HT-29 (cell line): ENCODE measurements around the gene COL18A1. TPM values are rescaled to one million over a fixed set of nuclear protein-coding genes. Genes with fewer than 3 reads are reported as not detected.
"Not testable (repeated sequence)": the region's sequence is repeated elsewhere in the genome, so short reads cannot be mapped to it uniquely, and the experiment has no call there.

Source experiments
- DNase-seq: peaks from one replicate; pipeline ENCODE4 v3.0.0-alpha.2; 2015; ENCODE audit warnings: low spot score
- total RNA-seq: library from RNA; depleted of rRNA; stranded (reverse); fragments of >200 nt; shearing (Covaris generic); gene quantifications from 2 replicates; pipeline ENCODE4 v1.2.3, GENCODE V29; 2014

COL18A1 gene
- total RNA-seq, 1 experiment from 2014 or later, result 27.7 TPM

DNA sequence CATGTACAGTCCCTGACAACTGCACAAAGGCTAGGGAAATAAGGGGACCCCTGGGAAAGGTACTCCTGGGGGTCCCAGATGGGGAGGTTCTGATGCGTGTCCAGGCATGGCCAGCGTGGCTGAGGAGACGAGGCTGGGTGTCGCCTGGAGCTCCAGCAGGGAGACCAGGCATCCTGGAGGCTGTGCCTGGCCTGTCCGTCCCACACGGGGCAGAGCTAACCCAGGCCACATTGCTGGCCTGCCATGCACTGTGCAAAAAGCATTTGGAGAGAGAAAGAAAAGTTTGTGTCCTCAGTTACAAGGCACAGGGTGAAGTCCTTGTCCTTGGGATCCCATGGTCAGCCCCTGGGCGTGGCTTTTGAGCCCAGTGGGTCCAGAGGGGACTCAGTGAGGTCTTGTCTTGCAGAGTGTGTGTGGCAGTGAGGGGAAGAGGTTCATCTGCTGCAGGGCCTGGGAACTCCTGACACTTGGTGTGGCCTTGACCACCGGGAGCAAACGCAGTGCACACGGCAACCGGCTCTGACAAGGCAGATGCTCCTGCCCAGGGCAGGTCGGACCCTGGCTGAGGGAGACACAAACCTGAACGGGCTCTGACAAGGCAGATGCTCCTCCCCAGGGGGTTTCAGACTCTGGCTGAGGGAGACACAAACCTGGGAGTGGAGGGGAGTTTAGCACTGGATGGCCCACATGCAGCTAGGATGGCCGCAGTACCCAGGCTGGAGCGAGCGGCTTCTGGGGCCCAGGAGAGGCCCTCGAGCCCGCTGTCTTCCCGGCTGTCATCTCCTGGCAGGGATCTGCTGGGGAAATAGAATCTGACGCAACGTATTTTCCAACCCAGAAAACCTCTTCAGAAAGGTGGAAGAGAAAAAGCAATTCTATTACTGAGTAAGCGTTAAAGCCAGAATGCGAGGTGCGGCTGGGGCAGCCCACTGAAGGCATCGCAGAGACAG lies 37.3 kb upstream of the COL18A1 start:
- DNase-seq, result no peak

DNA sequence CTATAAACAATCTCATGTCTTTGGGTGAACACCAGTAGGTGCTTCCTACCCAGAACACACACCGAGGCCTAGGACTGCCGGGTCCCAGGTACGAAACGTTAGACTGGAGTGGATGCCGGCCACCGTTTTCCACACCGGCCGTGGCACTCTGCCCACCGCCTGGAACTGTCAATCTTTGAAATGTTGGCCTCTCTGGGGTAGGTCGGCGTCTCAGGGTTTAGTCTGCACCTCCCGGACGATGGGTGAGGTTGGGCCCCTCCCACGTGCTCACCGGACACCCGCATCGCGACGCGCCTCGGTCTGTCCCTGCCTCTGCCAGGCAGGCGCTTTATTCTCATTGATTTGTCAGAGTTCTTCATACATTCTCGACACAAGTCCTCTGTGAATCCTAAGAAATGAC lies 35.9 kb upstream of the COL18A1 start:
- DNase-seq, result not testable (repeated sequence)

GRCh38 chr21:45370575-45370974 lies 34.4 kb upstream of the COL18A1 start:
- DNase-seq, result no peak

DNA sequence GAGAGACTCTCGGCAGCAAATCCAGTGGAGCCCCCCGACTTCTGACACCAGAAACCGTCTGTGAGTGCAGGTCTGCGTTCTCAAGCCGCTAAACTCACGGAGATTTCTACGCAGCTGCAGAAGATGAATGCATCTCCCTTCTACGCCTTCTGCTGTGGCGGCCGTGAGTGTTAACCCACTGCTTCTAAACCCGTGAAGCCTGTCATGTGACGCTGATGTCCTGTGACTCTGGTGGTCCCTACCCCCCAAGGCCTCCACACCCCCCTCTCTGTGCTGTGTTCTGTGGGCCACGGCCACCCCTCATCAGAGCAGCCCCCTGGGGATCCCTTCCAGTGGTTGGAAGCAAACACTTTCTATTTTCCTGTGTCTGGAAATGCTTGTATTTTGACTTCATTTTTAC lies 33.9 kb upstream of the COL18A1 start:
- DNase-seq, result no peak

DNA sequence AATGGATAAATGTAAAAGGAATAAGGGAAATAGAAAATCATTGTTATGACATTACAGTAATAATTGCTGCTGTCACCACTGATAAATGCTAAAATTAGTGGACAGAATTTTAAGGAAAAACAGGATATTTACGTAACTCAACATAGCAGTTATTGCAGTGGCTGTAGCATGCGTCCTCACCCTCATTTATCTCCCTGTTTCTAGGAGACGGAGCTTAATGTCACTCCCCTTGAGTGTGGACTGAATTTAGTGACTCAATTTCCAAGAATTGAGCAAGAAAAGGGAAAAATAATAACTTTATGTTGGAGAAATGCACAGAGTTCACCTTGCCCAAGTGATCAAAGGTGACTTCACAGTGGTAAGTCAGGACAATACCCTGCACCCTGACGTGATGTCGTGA lies 33.3 kb upstream of the COL18A1 start:
- DNase-seq, result no peak

DNA sequence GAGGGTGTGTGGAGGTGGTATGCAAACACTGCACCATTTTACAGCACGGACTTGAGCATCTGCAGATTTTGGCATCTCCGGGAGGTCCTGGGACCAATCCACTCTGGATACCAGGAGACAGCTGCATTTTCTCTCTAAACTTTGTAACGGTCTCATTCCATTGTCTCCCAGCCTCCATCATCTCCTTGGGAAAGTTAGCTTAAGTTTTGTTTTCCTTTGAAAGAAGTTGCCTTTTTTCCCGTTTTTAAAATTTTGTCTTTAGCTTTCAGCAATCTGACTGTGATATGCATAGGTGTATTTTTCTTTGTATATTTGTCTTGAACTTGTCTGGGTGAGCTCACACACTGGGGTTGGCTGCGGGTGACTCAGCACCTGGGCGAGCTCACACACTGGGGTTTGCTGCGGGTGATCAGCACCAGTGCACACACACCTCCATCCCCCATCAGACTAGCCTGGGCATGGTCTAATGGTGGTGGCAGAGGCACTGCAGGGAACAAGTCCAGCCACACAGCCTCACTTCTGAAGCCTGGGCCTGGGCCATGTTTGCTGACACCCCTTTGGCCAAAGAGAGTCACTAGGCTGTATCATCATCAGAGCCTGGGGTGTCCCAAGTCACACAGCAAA lies 32.1 kb upstream of the COL18A1 start:
- DNase-seq, result no peak

GRCh38 chr21:45373991-45374816 lies 30.8 kb upstream of the COL18A1 start:
- no peak for DNase-seq

- DNase-seq, result no peak
Observed at GRCh38 chr21:45374826-45375455, 30.0 kb upstream of the COL18A1 start.

- no peak for DNase-seq
Observed at GRCh38 chr21:45376459-45377324, 28.3 kb upstream of the COL18A1 start.

GRCh38 chr21:45377325-45377709 lies 27.6 kb upstream of the COL18A1 start:
- no peak for DNase-seq

DNA sequence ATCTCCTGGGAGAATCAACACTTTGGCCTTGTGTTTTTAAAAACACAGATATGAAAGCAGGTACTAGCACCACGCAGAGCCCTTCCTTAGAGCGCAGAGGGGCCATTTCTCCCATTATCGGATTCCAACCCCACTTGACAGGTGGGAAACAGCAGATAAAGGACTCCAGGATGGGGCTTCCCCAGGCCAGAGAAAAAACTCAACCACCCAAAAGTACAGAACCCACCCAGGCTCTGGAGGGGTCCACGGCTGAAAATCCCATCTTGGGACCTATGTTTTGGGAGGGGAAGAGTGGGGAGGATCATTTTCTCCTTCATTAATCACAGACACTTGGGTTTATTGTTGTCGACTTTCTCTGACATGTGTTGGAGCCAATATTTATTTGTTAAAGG lies 27.1 kb upstream of the COL18A1 start:
- DNase-seq, result no peak

DNA sequence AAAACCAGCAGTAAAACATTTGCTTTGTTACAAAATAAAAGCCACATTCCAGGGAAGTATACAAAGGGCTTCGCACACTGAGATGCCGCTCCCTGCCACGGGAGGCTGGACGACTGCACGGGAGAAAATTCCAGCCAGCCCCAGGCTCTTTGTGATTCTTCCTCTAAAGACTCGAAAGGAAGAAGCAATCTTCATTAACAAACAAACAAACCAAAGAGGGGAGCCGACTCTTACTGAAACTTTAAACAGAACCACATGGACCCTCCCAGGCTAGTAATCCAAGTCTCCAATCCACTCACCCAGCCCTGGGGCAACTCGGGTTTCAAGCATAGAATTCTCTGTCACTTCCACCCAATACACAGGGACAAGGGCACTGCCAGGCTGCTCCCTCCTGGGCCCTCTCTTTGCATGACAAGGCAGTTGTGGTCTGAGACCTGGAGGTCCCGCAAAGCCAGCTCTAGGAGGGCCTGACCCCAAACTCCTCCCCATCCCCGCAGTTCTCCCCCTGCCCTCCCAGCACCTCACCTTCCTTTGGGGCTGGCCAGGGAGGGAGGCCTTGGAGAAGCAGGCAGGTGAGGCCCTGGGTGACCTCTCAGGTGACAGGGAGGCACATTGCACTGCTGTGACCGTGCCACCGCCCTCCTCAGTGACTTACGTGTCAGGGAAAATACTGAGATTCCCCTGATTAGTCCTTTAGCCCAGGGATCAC lies 26.6 kb upstream of the COL18A1 start:
- no peak for DNase-seq

- no peak for DNase-seq
Observed at GRCh38 chr21:45379171-45379900, 25.6 kb upstream of the COL18A1 start.

GRCh38 chr21:45379901-45380330 lies 25.0 kb upstream of the COL18A1 start:
- no peak for DNase-seq

DNA sequence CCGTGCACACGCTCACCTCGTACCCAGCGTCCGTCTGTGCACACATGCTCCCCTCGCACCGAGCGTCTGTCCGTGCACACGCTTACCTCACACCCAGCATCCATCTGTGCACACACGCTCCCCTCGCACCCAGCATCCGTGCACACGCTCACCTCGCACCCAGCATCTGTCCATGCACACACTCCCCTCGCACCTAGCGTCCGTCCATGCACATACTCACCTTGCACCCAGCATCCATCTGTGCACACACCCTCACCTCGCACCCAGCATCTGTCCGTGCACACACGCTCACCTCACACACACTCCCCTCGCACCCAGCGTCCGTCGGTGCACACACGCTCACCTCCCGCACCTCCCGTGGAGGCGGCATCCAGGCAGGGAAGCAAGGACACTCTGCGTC lies 24.4 kb upstream of the COL18A1 start:
- no peak for DNase-seq

DNA sequence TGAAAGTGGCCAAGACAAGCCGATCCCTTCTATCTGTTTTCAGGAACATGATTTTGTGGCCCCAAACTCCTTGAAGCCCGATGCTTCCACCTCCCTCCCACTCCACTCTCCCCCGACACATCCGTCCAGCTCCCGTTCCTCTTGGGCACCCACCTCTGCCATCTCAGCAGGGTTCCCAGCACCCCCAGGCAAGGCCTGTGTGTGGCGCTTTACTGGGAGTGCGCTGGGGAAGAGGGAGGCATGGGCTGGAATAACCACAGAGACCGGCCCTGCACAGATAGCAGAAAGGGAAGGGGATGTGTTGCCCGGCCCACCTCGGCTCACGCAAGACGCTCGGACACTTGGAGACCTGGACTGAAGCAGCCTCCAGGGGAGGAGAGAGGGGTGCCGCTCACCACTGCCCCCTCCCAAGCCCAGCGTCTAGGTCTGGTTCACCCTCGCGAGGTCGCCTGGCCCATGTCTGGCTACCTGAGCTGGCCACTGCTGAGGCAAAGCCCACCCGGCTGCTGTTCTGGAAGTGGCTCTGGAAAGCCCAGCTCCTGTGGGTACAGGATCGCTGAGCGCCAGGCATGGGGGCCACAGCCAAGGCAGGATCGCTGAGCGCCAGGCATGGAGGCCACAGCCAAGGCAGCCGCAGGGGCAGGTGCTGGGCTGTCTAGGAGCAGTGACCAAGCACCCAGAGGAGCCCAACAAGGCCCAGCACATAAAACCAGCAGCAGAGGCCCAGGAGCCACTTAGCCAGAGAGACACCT lies 23.8 kb upstream of the COL18A1 start:
- DNase-seq, result no peak

GRCh38 chr21:45381865-45382696 lies 22.9 kb upstream of the COL18A1 start:
- DNase-seq, result no peak

DNA sequence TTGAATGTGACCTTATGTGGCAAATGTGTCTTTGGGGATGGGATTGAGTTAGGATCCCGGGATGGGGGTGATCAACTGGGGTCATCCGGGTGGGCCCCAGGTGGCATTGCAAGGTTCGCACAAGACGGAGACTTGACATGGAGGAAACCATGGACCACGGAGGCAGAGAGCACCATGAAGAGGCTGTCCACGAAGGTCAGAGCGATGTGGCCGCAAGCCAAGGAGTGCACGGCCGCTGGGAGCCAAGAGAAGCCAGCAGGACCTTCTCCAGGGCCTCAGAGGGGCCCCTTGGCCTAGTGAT lies 22.3 kb upstream of the COL18A1 start:
- DNase-seq, result no peak
